Measurements from ENCODE around the gene KPNA1.

The KPNA1 gene

GRCh38 chr3:122514123-122515019 lies at the start of gene KPNA1:
TSS of gene KPNA1 (minus strand) at chr3:122514939. CDS start at chr3:122496565, 18,374 bp downstream.
- peak; percentile 86 for DNase-seq (ENCODE audit: low read depth)

- peak; percentile 75 for DNase-seq (ENCODE audit: low read depth)
These were observed 49.6 kb upstream of the KPNA1 start, which contains the start of the genes DTX3L and PARP9 for GRCh38 chr3:122564155-122564912. TSS of gene DTX3L (plus strand) at chr3:122564338. CDS start at chr3:122564427, 89 bp downstream. TSS of gene PARP9 (minus strand) at chr3:122564300. CDS start at chr3:122559620, 4,680 bp downstream.

GRCh38 chr3:122563717-122564025 lies 48.9 kb upstream of the KPNA1 start:
- DNase-seq (ENCODE audit: low read depth), result no peak

- DNase-seq (ENCODE audit: low read depth), result peak; percentile 11
These were observed 48.4 kb upstream of the KPNA1 start for GRCh38 chr3:122562923-122563716.

GRCh38 chr3:122560680-122561079 lies 45.9 kb upstream of the KPNA1 start:
- DNase-seq (ENCODE audit: low read depth), result peak; percentile 43

GRCh38 chr3:122559906-122560305 lies 45.2 kb upstream of the KPNA1 start:
- no peak for DNase-seq (ENCODE audit: low read depth)

- DNase-seq (ENCODE audit: low read depth), result no peak
These were observed 43.9 kb upstream of the KPNA1 start for GRCh38 chr3:122558605-122559004.

GRCh38 chr3:122557356-122557755 lies 42.6 kb upstream of the KPNA1 start:
- DNase-seq (ENCODE audit: low read depth), result no peak

GRCh38 chr3:122555275-122556071 lies 40.7 kb upstream of the KPNA1 start:
- peak; percentile 21 for DNase-seq (ENCODE audit: low read depth)

- no peak for DNase-seq (ENCODE audit: low read depth)
These were observed 38.4 kb upstream of the KPNA1 start for GRCh38 chr3:122553171-122553570.

GRCh38 chr3:122548619-122549018 lies 33.9 kb upstream of the KPNA1 start:
- no peak for DNase-seq (ENCODE audit: low read depth)

- no peak for DNase-seq (ENCODE audit: low read depth)
These were observed 33.3 kb upstream of the KPNA1 start for GRCh38 chr3:122548076-122548475.

- DNase-seq (ENCODE audit: low read depth), result no peak
These were observed 31.4 kb upstream of the KPNA1 start for GRCh38 chr3:122546151-122546550.

GRCh38 chr3:122538956-122539490 lies 24.3 kb upstream of the KPNA1 start:
- no peak for DNase-seq (ENCODE audit: low read depth)

GRCh38 chr3:122536632-122537001 lies 21.9 kb upstream of the KPNA1 start:
- DNase-seq (ENCODE audit: low read depth), result no peak

GRCh38 chr3:122535964-122536631 lies 21.4 kb upstream of the KPNA1 start:
- no peak for DNase-seq (ENCODE audit: low read depth)

- DNase-seq (ENCODE audit: low read depth), result peak; percentile 59
These were observed 19.2 kb upstream of the KPNA1 start for GRCh38 chr3:122533931-122534334.

- no peak for DNase-seq (ENCODE audit: low read depth)
These were observed 18.7 kb upstream of the KPNA1 start for GRCh38 chr3:122533480-122533879.

- no peak for DNase-seq (ENCODE audit: low read depth)
These were observed 15.4 kb upstream of the KPNA1 start for GRCh38 chr3:122530164-122530563.

GRCh38 chr3:122523317-122523716 lies 8.6 kb upstream of the KPNA1 start:
- DNase-seq (ENCODE audit: low read depth), result no peak

GRCh38 chr3:122520861-122521260 lies 6.1 kb upstream of the KPNA1 start:
- DNase-seq (ENCODE audit: low read depth), result peak; percentile 87
